ENCODE measurements around the gene ATP8B2.

DNA sequence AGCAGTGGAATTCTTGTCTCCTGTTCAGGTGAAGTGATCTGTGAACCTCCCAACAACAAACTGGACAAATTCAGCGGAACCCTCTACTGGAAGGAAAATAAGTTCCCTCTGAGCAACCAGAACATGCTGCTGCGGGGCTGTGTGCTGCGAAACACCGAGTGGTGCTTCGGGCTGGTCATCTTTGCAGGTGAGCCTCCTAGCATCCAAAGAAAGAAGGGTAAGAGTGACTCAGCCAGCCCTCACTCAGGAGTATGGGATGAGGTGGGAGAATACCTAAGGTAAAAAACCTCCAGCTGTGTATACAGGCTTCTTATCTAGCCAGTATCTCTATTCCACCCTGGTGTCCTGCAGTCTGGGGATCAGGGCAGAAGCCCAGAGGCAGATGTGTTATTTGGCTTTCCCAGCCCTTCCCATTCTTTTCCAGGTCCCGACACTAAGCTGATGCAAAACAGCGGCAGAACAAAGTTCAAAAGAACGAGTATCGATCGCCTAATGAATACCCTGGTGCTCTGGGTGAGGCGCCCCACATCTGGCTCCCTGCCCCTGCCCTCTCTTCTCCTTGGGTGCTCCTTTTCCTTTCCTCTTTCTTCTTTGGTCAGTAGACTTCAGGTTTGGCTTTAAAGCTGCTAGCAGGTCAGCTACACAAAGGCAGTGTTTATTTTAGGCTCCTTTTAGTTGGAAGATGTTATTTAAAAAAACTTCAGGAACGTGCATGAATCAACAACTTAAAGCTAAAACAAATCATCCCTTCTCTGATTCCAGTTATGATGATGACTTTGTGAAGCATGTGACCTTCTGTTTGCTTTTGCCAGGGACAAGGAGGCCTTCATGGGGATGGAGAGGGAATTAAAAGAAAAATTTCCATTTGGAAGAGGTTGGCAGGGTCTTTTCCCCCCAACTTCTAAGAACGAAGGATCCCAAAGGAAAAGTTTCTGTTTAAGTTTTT is 9.0 kb downstream of the ATP8B2 start:
- TF ChIP-seq PAX8 (IDR thresholded peaks at IDR 0.05) = no peak
- no peak for TF ChIP-seq ZSCAN29 (IDR thresholded peaks at IDR 0.05)
- no peak for TF ChIP-seq EZH2 (IDR thresholded peaks at IDR 0.05; ENCODE audit: borderline replicate concordance, control insufficient read depth, low read depth, low read length)
- TF ChIP-seq ZNF24 (IDR thresholded peaks at IDR 0.05) = no peak
- no peak for TF ChIP-seq MEF2A (IDR thresholded peaks at IDR 0.05; ENCODE audit: insufficient read depth, low read depth, low read length)
- TF ChIP-seq, protein P1, sequence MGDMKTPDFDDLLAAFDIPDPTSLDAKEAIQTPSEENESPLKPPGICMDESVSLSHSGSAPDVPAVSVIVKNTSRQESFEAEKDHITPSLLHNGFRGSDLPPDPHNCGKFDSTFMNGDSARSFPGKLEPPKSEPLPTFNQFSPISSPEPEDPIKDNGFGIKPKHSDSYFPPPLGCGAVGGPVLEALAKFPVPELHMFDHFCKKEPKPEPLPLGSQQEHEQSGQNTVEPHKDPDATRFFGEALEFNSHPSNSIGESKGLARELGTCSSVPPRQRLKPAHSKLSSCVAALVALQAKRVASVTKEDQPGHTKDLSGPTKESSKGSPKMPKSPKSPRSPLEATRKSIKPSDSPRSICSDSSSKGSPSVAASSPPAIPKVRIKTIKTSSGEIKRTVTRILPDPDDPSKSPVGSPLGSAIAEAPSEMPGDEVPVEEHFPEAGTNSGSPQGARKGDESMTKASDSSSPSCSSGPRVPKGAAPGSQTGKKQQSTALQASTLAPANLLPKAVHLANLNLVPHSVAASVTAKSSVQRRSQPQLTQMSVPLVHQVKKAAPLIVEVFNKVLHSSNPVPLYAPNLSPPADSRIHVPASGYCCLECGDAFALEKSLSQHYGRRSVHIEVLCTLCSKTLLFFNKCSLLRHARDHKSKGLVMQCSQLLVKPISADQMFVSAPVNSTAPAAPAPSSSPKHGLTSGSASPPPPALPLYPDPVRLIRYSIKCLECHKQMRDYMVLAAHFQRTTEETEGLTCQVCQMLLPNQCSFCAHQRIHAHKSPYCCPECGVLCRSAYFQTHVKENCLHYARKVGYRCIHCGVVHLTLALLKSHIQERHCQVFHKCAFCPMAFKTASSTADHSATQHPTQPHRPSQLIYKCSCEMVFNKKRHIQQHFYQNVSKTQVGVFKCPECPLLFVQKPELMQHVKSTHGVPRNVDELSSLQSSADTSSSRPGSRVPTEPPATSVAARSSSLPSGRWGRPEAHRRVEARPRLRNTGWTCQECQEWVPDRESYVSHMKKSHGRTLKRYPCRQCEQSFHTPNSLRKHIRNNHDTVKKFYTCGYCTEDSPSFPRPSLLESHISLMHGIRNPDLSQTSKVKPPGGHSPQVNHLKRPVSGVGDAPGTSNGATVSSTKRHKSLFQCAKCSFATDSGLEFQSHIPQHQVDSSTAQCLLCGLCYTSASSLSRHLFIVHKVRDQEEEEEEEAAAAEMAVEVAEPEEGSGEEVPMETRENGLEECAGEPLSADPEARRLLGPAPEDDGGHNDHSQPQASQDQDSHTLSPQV (IDR thresholded peaks at IDR 0.05) = no peak
- no peak for TF ChIP-seq EP300 (IDR thresholded peaks at IDR 0.05; ENCODE audit: borderline replicate concordance in 1 of 2, control insufficient read depth in 1 of 2, low read depth in 2 of 2, low read length in 2 of 2)
- no peak for TF ChIP-seq FOXM1 (IDR thresholded peaks at IDR 0.05; ENCODE audit: low read depth, low read length)
- TF ChIP-seq, protein P2, sequence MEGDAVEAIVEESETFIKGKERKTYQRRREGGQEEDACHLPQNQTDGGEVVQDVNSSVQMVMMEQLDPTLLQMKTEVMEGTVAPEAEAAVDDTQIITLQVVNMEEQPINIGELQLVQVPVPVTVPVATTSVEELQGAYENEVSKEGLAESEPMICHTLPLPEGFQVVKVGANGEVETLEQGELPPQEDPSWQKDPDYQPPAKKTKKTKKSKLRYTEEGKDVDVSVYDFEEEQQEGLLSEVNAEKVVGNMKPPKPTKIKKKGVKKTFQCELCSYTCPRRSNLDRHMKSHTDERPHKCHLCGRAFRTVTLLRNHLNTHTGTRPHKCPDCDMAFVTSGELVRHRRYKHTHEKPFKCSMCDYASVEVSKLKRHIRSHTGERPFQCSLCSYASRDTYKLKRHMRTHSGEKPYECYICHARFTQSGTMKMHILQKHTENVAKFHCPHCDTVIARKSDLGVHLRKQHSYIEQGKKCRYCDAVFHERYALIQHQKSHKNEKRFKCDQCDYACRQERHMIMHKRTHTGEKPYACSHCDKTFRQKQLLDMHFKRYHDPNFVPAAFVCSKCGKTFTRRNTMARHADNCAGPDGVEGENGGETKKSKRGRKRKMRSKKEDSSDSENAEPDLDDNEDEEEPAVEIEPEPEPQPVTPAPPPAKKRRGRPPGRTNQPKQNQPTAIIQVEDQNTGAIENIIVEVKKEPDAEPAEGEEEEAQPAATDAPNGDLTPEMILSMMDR (IDR thresholded peaks at IDR 0.05 in 2 of 3, conservative IDR thresholded peaks at IDR 0.05 in 1 of 3; ENCODE audit: control insufficient read depth in 2 of 3, extremely low read depth in 1 of 3, insufficient read depth in 1 of 3, low read depth in 3 of 3, low read length in 3 of 3) = no peak
